Mammary epithelial cell (primary cell): ENCODE results near the gene PRLH.

ENCODE experiments used
- EZH2 ChIP-seq: IDR thresholded peaks from 2 replicates; pipeline ENCODE4 v1.6.1; 2012; ENCODE audit warnings: low read length, inconsistent platforms, borderline replicate concordance
- TF ChIP-seq, protein P1 (sequence below), 2 donors: IDR thresholded peaks in 1 of 2; conservative IDR thresholded peaks in 1 of 2; 2 replicates each; pipeline ENCODE4 v1.5.1; 2011 to 2012; ENCODE audit warnings: inconsistent platforms in 2 of 2, low read length in 2 of 2, mild to moderate bottlenecking in 2 of 2, control low read depth in 1 of 2, low read depth in 1 of 2; ENCODE audit not compliant: insufficient read depth in 1 of 2; ENCODE audit errors: extremely low read depth in 1 of 2

DNA sequence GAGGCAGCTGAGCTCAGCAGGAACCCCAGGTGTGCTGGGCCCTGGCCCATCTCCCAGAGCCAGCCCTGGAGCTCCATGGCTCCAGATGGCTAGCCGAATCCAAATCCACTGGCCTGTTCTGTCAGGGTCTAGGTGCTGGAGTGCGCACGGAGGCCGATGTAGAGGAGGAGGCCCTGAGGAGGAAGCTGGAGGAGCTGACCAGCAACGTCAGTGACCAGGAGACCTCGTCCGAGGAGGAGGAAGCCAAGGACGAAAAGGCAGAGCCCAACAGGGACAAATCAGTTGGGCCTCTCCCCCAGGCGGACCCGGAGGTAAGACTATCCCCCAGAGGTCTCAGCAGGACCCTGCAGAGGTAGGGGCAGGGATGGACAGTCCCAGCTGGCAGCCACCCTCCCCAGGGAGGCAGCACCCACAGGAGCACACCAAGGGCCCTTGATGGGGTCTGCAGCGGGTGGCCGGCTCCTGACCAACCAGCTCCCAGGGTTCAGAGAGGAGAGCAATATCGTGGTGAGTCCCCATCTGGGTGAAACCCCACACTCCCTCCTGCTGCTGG is 26.1 kb upstream of the PRLH start:
- TF ChIP-seq, protein P1, sequence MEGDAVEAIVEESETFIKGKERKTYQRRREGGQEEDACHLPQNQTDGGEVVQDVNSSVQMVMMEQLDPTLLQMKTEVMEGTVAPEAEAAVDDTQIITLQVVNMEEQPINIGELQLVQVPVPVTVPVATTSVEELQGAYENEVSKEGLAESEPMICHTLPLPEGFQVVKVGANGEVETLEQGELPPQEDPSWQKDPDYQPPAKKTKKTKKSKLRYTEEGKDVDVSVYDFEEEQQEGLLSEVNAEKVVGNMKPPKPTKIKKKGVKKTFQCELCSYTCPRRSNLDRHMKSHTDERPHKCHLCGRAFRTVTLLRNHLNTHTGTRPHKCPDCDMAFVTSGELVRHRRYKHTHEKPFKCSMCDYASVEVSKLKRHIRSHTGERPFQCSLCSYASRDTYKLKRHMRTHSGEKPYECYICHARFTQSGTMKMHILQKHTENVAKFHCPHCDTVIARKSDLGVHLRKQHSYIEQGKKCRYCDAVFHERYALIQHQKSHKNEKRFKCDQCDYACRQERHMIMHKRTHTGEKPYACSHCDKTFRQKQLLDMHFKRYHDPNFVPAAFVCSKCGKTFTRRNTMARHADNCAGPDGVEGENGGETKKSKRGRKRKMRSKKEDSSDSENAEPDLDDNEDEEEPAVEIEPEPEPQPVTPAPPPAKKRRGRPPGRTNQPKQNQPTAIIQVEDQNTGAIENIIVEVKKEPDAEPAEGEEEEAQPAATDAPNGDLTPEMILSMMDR (conservative IDR thresholded peaks at IDR 0.05 in 1 of 2, IDR thresholded peaks at IDR 0.05 in 1 of 2; ENCODE audit: extremely low read depth in 1 of 2, insufficient read depth in 1 of 2, low read depth in 1 of 2, low read length in 2 of 2), result no peak
- TF ChIP-seq EZH2, result no peak
